IMR-90 (cell line): ENCODE data around the gene PCDHB11. TPM values are rescaled to one million over a fixed set of nuclear protein-coding genes. Genes with fewer than 3 reads are reported as not detected.

Source experiments
- ATAC-seq: fragments of 200-7000 bp; cut with Tn5 transposase; 2 replicates; pipeline ENCODE4 v1.9.1; 2020; ENCODE audit warnings: low read depth, mild to moderate bottlenecking, moderate library complexity
- BruUV-seq: library from RNA; stranded (reverse); fragments of 400-500 nt; replicated peaks from 2 replicates; lab custom pipeline; 2021; lab: Mats Ljungman, UMichigan
- CTCF ChIA-PET: fragments of 300-600 bp; formaldehyde crosslinking; extraction: SDS; loops from one replicate; lab custom pipeline; 2021; ENCODE audit warnings: antibody characterized with exemption; lab: Yijun Ruan, JAX
- POLR2A ChIA-PET: fragments of 300-600 bp; sonication (Branson Sonifier 250); formaldehyde crosslinking; loops from one replicate; lab custom pipeline; 2022; ENCODE audit warnings: antibody characterized with exemption; ENCODE audit not compliant: unreplicated experiment; lab: Charles Lee
- DNase-seq: peaks from one replicate; pipeline ENCODE4 v3.0.0; 2013
- H2AFZ ChIP-seq: replicated peaks from 2 replicates; pipeline ENCODE3; 2013; ENCODE audit warnings: low read length, mild to moderate bottlenecking; ENCODE audit not compliant: poor library complexity
- H2AK5ac ChIP-seq: 2 replicates; pipeline ENCODE4 v1.6.1; 2013; ENCODE audit warnings: low read depth, low read length, inconsistent platforms
- H2AK9ac ChIP-seq: replicated peaks from 2 replicates; pipeline ENCODE3; 2013; ENCODE audit warnings: mild to moderate bottlenecking, low read depth, low read length, moderate library complexity; ENCODE audit not compliant: poor library complexity
- H2BK120ac ChIP-seq: 2 replicates; pipeline ENCODE4 v1.6.1; 2013; ENCODE audit warnings: low read depth, low read length, inconsistent platforms
- H2BK15ac ChIP-seq: 3 replicates; pipeline ENCODE4 v1.6.1; 2013; ENCODE audit warnings: low read depth, low read length, inconsistent platforms
- H2BK20ac ChIP-seq: 2 replicates; pipeline ENCODE4 v1.6.1; 2013; ENCODE audit warnings: low read depth, mild to moderate bottlenecking, inconsistent platforms, low read length, moderate library complexity
- H2BK5ac ChIP-seq: 2 replicates; pipeline ENCODE4 v1.6.1; 2013; ENCODE audit warnings: mild to moderate bottlenecking, low read depth, low read length, inconsistent platforms; ENCODE audit not compliant: poor library complexity, severe bottlenecking
- H3K14ac ChIP-seq: replicated peaks from 2 replicates; pipeline ENCODE4 v1.6.1; 2013; ENCODE audit warnings: low read depth, low read length, inconsistent platforms
- H3K18ac ChIP-seq: 2 replicates; pipeline ENCODE4 v1.6.1; 2013; ENCODE audit warnings: low read depth, low read length, control low read depth
- H3K23ac ChIP-seq: 2 replicates; pipeline ENCODE4 v1.6.1; 2013; ENCODE audit warnings: low read depth, low read length, inconsistent platforms
- H3K27ac ChIP-seq: 2 replicates; pipeline ENCODE4 v1.5.1; 2013; ENCODE audit warnings: mild to moderate bottlenecking, control low read depth, low read length; ENCODE audit not compliant: insufficient read depth
- H3K27me3 ChIP-seq: 2 replicates; pipeline ENCODE4 v1.6.1; 2013; ENCODE audit warnings: low read length; ENCODE audit not compliant: control insufficient read depth, insufficient read depth
- H3K36me3 ChIP-seq: 2 replicates; pipeline ENCODE4 v1.6.1; 2013; ENCODE audit warnings: low read length, mixed read lengths; ENCODE audit not compliant: control insufficient read depth, insufficient read depth
- H3K4ac ChIP-seq: 2 replicates; pipeline ENCODE4 v1.6.1; 2013; ENCODE audit warnings: low read depth, low read length, inconsistent platforms
- H3K4me1 ChIP-seq: 2 replicates; pipeline ENCODE4 v1.6.1; 2013; ENCODE audit warnings: low read length, mixed read lengths; ENCODE audit not compliant: control insufficient read depth, insufficient read depth
- H3K4me2 ChIP-seq: 2 replicates; pipeline ENCODE4 v1.6.1; 2013; ENCODE audit warnings: low read depth, mild to moderate bottlenecking, control low read depth, low read length, moderate library complexity
- H3K4me3 ChIP-seq: 2 replicates; pipeline ENCODE4 v1.5.1; 2013; ENCODE audit warnings: low read depth, mild to moderate bottlenecking, control low read depth, low read length, moderate library complexity; ENCODE audit not compliant: insufficient read depth
- H3K56ac ChIP-seq: 2 replicates; pipeline ENCODE4 v1.6.1; 2013; ENCODE audit warnings: low read length, inconsistent platforms; ENCODE audit not compliant: insufficient read depth; ENCODE audit errors: extremely low read depth
- H3K79me1 ChIP-seq, 2 experiments: 2 replicates each; pipeline ENCODE4 v1.6.1; 2013; ENCODE audit warnings: low read length in 2 of 2, inconsistent platforms in 1 of 2, low read depth in 1 of 2
- H3K9ac ChIP-seq: 2 replicates; pipeline ENCODE4 v1.6.1; 2013; ENCODE audit warnings: low read depth, low read length, control low read depth
- H3K9me1 ChIP-seq: 2 replicates; pipeline ENCODE4 v1.6.1; 2013; ENCODE audit warnings: low read length, inconsistent platforms; ENCODE audit not compliant: insufficient read depth
- H3K9me3 ChIP-seq: 2 replicates; pipeline ENCODE4 v1.6.1; 2013; ENCODE audit warnings: low read length; ENCODE audit not compliant: control insufficient read depth, insufficient read depth
- H4K20me1 ChIP-seq: 2 replicates; pipeline ENCODE4 v1.6.1; 2013; ENCODE audit warnings: low read length, inconsistent platforms; ENCODE audit not compliant: insufficient read depth
- H4K5ac ChIP-seq: 2 replicates; pipeline ENCODE4 v1.6.1; 2013; ENCODE audit warnings: mild to moderate bottlenecking, low read depth, low read length, control low read depth
- H4K8ac ChIP-seq, 2 experiments: 2 replicates each; pipeline ENCODE4 v1.6.1; 2013; ENCODE audit warnings: low read depth in 2 of 2, low read length in 2 of 2, control low read depth in 1 of 2, inconsistent platforms in 1 of 2
- H4K91ac ChIP-seq: 2 replicates; pipeline ENCODE4 v1.6.1; 2013; ENCODE audit warnings: low read depth, low read length, inconsistent platforms; ENCODE audit not compliant: insufficient read depth
- CEBPB ChIP-seq: IDR thresholded peaks from 2 replicates; pipeline ENCODE4 v1.6.1; 2012; ENCODE audit warnings: low read depth, low read length, improper control_type of control experiment
- CHD1 ChIP-seq: IDR thresholded peaks from 2 replicates; pipeline ENCODE4 v1.6.1; 2012; ENCODE audit warnings: low read depth, low read length, improper control_type of control experiment
- CTCF ChIP-seq: conservative IDR thresholded peaks from 2 replicates; pipeline ENCODE4 v1.5.1; 2012; ENCODE audit warnings: mild to moderate bottlenecking, low read depth, low read length, improper control_type of control experiment
- ELK1 ChIP-seq: fragments of 150-350 bp; IDR thresholded peaks from 2 replicates; pipeline ENCODE4 v1.6.1; 2016; ENCODE audit warnings: low read depth, mild to moderate bottlenecking, low read length, moderate library complexity, borderline replicate concordance
- MAFK ChIP-seq: IDR thresholded peaks from 2 replicates; pipeline ENCODE4 v1.6.1; 2012; ENCODE audit warnings: low read depth, low read length, improper control_type of control experiment
- RAD21 ChIP-seq: IDR thresholded peaks from 2 replicates; pipeline ENCODE4 v1.6.1; 2012; ENCODE audit warnings: low read length, improper control_type of control experiment
- RCOR1 ChIP-seq: IDR thresholded peaks from 2 replicates; pipeline ENCODE4 v1.6.1; 2012; ENCODE audit warnings: mild to moderate bottlenecking, low read length, improper control_type of control experiment; ENCODE audit not compliant: insufficient replicate concordance
- SMC3 ChIP-seq: fragments of 150-350 bp; IDR thresholded peaks from 2 replicates; pipeline ENCODE4 v1.6.1; 2016; ENCODE audit warnings: low read depth, mild to moderate bottlenecking, antibody characterized with exemption, low read length, moderate library complexity
- WGBS, 2 experiments: methylation state at CpG; one replicate each; pipeline versions ENCODE4 v1.1.5 to v1.1.7; 2013; ENCODE audit warnings: missing lambda C conversion rate in 2 of 2; ENCODE audit not compliant: insufficient read length in 1 of 2; ENCODE audit errors: extremely low coverage in 2 of 2; 5-methylcytosine and 5-hydroxymethylcytosine counted together
- dilution Hi-C: fragments of 300-500 bp; cut with HindIII; formaldehyde crosslinking; loops from one replicate; pipeline ENCODE4 v1.14.3; 2018; ENCODE audit warnings: low sequenced_read_pairs; ENCODE audit not compliant: unreplicated experiment
- in situ Hi-C: fragments of 300-500 bp; cut with MboI; formaldehyde crosslinking; loops from 3 replicates; pipeline ENCODE4 v1.14.3; 2019; ENCODE audit warnings: low sequenced_read_pairs, inconsistent platforms, mixed read lengths
- intact Hi-C: fragments of 100-400 bp; cut with micrococcal nuclease; formaldehyde crosslinking; loops from 2 replicates; pipeline ENCODE4 v1.10.0; 2022
- polyA plus RNA-seq, 3 experiments: library from polyadenylated mRNA; depleted of rRNA; stranded (reverse); fragments of >200 nt; gene quantifications; 2 replicates each; pipeline ENCODE4 v1.2.3, GENCODE V29; 2012; ENCODE audit warnings: low replicate concordance in 1 of 3
- total RNA-seq: library from RNA; depleted of rRNA; stranded (reverse); fragments of >200 nt; gene quantifications from 2 replicates; pipeline ENCODE4 v1.2.3, GENCODE V29; 2012

The PCDHB11 gene
- total and polyA plus RNA-seq, 2 of the 4 experiments (the other 2 are of a cell fraction) = under 0.01 to 0.05 TPM

- Histone ChIP-seq H3K9me1 (no peaks in the 10 kb centered on the region), H3K23ac (no peak within 1 kb of the TSS), H2AFZ (no peak within 1 kb of the TSS), H3K27me3 (no peaks in the 10 kb centered on the region), H3K4me1 (no peaks in the 10 kb centered on the region), H4K91ac (no peak within 1 kb of the TSS), H2BK120ac (no peak within 1 kb of the TSS), H2BK20ac (no peak within 1 kb of the TSS), H2AK9ac (no peak within 1 kb of the TSS), H3K9ac (0 out of 2 replicates have a peak within 1 kb of the TSS, but pooled peaks have one; percentile 54), H4K8ac (no peak within 1 kb of the TSS), H3K56ac (no peak within 1 kb of the TSS), H2BK5ac (no peak within 1 kb of the TSS), H3K18ac (no peak within 1 kb of the TSS), H2AK5ac (no peak within 1 kb of the TSS), H3K4ac (no peak within 1 kb of the TSS), H3K79me1 (no peaks in the 10 kb centered on the region), H2BK15ac (no peak within 1 kb of the TSS), H3K4me3 (peak within 1 kb of the TSS; percentile 43; the same call in 1 of the 2 replicates), H3K14ac (no peak within 1 kb of the TSS), H3K27ac (no peak within 1 kb of the TSS), H3K9me3 (peaks cover 20% of the 10 kb centered on the region; the same call in 1 of the 2 replicates), H3K36me3 (no peaks in the 10 kb centered on the region), H4K5ac (no peak within 1 kb of the TSS), H3K4me2 (peak within 1 kb of the TSS; percentile 57; the same call in 1 of the 2 replicates), H4K20me1 (no peaks in the 10 kb centered on the region)
- POLR2A ChIA-PET = no interaction called here
- 40% methylated on average over 3 of the region's 9 CpGs; no CpG with 5 or more reads in 1 of the 2 experiments for WGBS, 2 experiments
- dilution Hi-C loops = no loop called here
- CTCF ChIA-PET = interaction anchor here (0.7 to 1.4 kb wide), 3 partner anchors 22 to 377 kb away, joined by 3 to 5 read pairs (median 3); partner anchors contain the start of gene PCDHB12
- DNase-seq (peak; percentile 8), ATAC-seq (no peak)
- in situ Hi-C loops = no loop called here
- TF ChIP-seq RCOR1 (no peak), RAD21 (no peak), MAFK (no peak), CTCF (peak; percentile 38), ELK1 (no peak), SMC3 (no peak), CHD1 (no peak), CEBPB (no peak)
- BruUV-seq = no TSS peak
- intact Hi-C loops = no loop called here
Observed at GRCh38 chr5:141186897-141187512, 12.4 kb upstream of the PCDHB11 start, which contains the start of gene PCDHB9. Gene PCDHB9 (plus strand): TSS chr5:141187161. CDS start chr5:141187319, 158 bp downstream.
